ENCODE data around the gene GAGE12D.
"Not testable (repeated sequence)": the region's sequence is repeated elsewhere in the genome, so short reads cannot be mapped to it uniquely, and the experiment has no call there.

- not testable (repeated sequence) for TF ChIP-seq POLR2A (IDR thresholded peaks at IDR 0.05; ENCODE audit: low read length); GATA1 (IDR thresholded peaks at IDR 0.05; ENCODE audit: low read depth, low read length)
These were observed 9.5 kb downstream of the GAGE12D start, which contains the start of gene GAGE12E for GRCh38 chrX:49550989-49551388.
